Mesendoderm (in vitro differentiated cells): ENCODE results near the gene GRM7.

Source experiments
- DNase-seq: peaks from one replicate; pipeline ENCODE4 v3.0.0; 2013
- H2AK5ac ChIP-seq: 2 replicates; pipeline ENCODE4 v1.6.1; 2013; ENCODE audit warnings: low read length, inconsistent platforms
- H2BK120ac ChIP-seq: 2 replicates; pipeline ENCODE4 v1.6.1; 2013; ENCODE audit warnings: low read depth, mild to moderate bottlenecking, low read length, moderate library complexity, mixed read lengths
- H2BK15ac ChIP-seq: replicated peaks from 2 replicates; pipeline ENCODE4 v1.6.1; 2013; ENCODE audit warnings: low read depth, mild to moderate bottlenecking, moderate library complexity
- H2BK5ac ChIP-seq: 2 replicates; pipeline ENCODE4 v1.6.1; 2013; ENCODE audit warnings: low read length, inconsistent platforms
- H3K18ac ChIP-seq: 2 replicates; pipeline ENCODE4 v1.6.1; 2013; ENCODE audit warnings: mild to moderate bottlenecking, low read length, mixed read lengths
- H3K23ac ChIP-seq: one replicate; pipeline ENCODE4 v1.6.1; 2013; ENCODE audit warnings: low read length
- H3K27ac ChIP-seq: 2 replicates; pipeline ENCODE4 v1.5.1; 2013; ENCODE audit warnings: low read depth, mild to moderate bottlenecking, inconsistent platforms, low read length, moderate library complexity
- H3K27me3 ChIP-seq: 2 replicates; pipeline ENCODE4 v1.6.1; 2013; ENCODE audit warnings: low read length, control low read depth, mild to moderate bottlenecking, inconsistent platforms; ENCODE audit not compliant: insufficient read depth, poor library complexity
- H3K36me3 ChIP-seq: 2 replicates; pipeline ENCODE4 v1.6.1; 2013; ENCODE audit warnings: low read length, inconsistent platforms; ENCODE audit not compliant: control insufficient read depth, insufficient read depth
- H3K4ac ChIP-seq: one replicate; pipeline ENCODE4 v1.6.1; 2013; ENCODE audit warnings: low read depth, mild to moderate bottlenecking, low read length, moderate library complexity
- H3K4me1 ChIP-seq: 2 replicates; pipeline ENCODE4 v1.6.1; 2013; ENCODE audit warnings: low read depth, low read length, inconsistent platforms; ENCODE audit not compliant: control insufficient read depth
- H3K4me2 ChIP-seq: 2 replicates; pipeline ENCODE4 v1.6.1; 2013; ENCODE audit warnings: low read length
- H3K4me3 ChIP-seq: 2 replicates; pipeline ENCODE4 v1.5.1; 2013; ENCODE audit warnings: mild to moderate bottlenecking, low read length
- H3K56ac ChIP-seq: one replicate; pipeline ENCODE4 v1.6.1; 2013; ENCODE audit warnings: low read length
- H3K79me1 ChIP-seq: 2 replicates; pipeline ENCODE4 v1.6.1; 2013; ENCODE audit warnings: low read length, inconsistent platforms
- H3K79me2 ChIP-seq: 2 replicates; pipeline ENCODE4 v1.6.1; 2013; ENCODE audit warnings: mild to moderate bottlenecking, low read length; ENCODE audit not compliant: control insufficient read depth, insufficient read depth
- H3K9ac ChIP-seq: 2 replicates; pipeline ENCODE4 v1.6.1; 2013; ENCODE audit warnings: low read length, inconsistent platforms
- H4K5ac ChIP-seq: one replicate; pipeline ENCODE4 v1.6.1; 2013; ENCODE audit warnings: low read length
- H4K8ac ChIP-seq: one replicate; pipeline ENCODE4 v1.6.1; 2013; ENCODE audit warnings: low read depth, mild to moderate bottlenecking, control low read depth, low read length, moderate library complexity
- WGBS: extraction: QIAGEN DNeasy Blood & Tissue Kit; methylation state at CpG from one replicate; pipeline ENCODE4 v1.1.7; 2013; ENCODE audit warnings: low lambda C conversion rate, missing lambda C conversion rate; ENCODE audit not compliant: insufficient coverage; ENCODE audit errors: extremely low coverage; 5-methylcytosine and 5-hydroxymethylcytosine counted together

GRM7 gene

GRCh38 chr3:7095116-7095515 lies 234.2 kb downstream of the GRM7 start:
- no CpG with 5 or more reads among the region's 1 CpG for WGBS
- H3K4me2 ChIP-seq = no peak overlapping the region
- H2AK5ac ChIP-seq = no peak overlapping the region

GRCh38 chr3:7100136-7100535 lies 239.2 kb downstream of the GRM7 start:
- Histone ChIP-seq H4K5ac (no peak overlapping the region), H3K4ac (no peak overlapping the region), H3K79me2 (no peaks in the 10 kb centered on the region), H4K8ac (no peak overlapping the region), H3K4me3 (no peak overlapping the region), H3K27ac (no peak overlapping the region), H3K9ac (no peak overlapping the region), H2BK120ac (no peak overlapping the region), H3K4me1 (no peaks in the 10 kb centered on the region), H3K27me3 (no peaks in the 10 kb centered on the region), H3K4me2 (no peak overlapping the region), H3K56ac (no peak overlapping the region), H2BK5ac (no peak overlapping the region), H3K36me3 (no peaks in the 10 kb centered on the region), H3K18ac (no peak overlapping the region), H3K23ac (no peak overlapping the region), H2BK15ac (no peak overlapping the region), H2AK5ac (no peak overlapping the region), H3K79me1 (no peaks in the 10 kb centered on the region)
- peak; percentile 7 for DNase-seq
- WGBS = no CpG with 5 or more reads among the region's 1 CpG

More at GRCh38 chr3:7095116-7095515, 234.2 kb downstream of the GRM7 start:
- H3K79me2 ChIP-seq = no peaks in the 10 kb centered on the region
- no peak overlapping the region for H3K4ac ChIP-seq
- no peak overlapping the region for H4K5ac ChIP-seq
- no peak overlapping the region for H3K9ac ChIP-seq
- no peak overlapping the region for H2BK120ac ChIP-seq
- H3K23ac ChIP-seq = no peak overlapping the region
- H3K56ac ChIP-seq = no peak overlapping the region
- DNase-seq = no peak
- H4K8ac ChIP-seq = no peak overlapping the region
- H3K4me3 ChIP-seq = no peak overlapping the region
- H3K4me1 ChIP-seq = no peaks in the 10 kb centered on the region
- no peak overlapping the region for H2BK5ac ChIP-seq
- no peak overlapping the region for H2BK15ac ChIP-seq
- no peaks in the 10 kb centered on the region for H3K79me1 ChIP-seq
- H3K27me3 ChIP-seq = no peaks in the 10 kb centered on the region
- H3K27ac ChIP-seq = no peak overlapping the region
- H3K36me3 ChIP-seq = no peaks in the 10 kb centered on the region
- H3K18ac ChIP-seq = no peak overlapping the region

GRCh38 chr3:7106635-7107034 lies 245.7 kb downstream of the GRM7 start:
- Histone ChIP-seq H3K23ac (no peak overlapping the region), H3K79me1 (no peaks in the 10 kb centered on the region), H4K8ac (no peak overlapping the region), H2BK5ac (no peak overlapping the region), H3K4ac (no peak overlapping the region), H2BK120ac (no peak overlapping the region), H3K18ac (no peak overlapping the region), H3K4me1 (no peaks in the 10 kb centered on the region), H3K4me3 (no peak overlapping the region), H3K27ac (no peak overlapping the region), H3K9ac (no peak overlapping the region), H4K5ac (no peak overlapping the region), H2AK5ac (no peak overlapping the region), H3K4me2 (no peak overlapping the region), H3K79me2 (no peaks in the 10 kb centered on the region), H3K36me3 (no peaks in the 10 kb centered on the region), H3K27me3 (no peaks in the 10 kb centered on the region), H2BK15ac (no peak overlapping the region), H3K56ac (no peak overlapping the region)
- WGBS = no CpG with 5 or more reads among the region's 1 CpG
- no peak for DNase-seq

- no peak overlapping the region for H2AK5ac ChIP-seq
- no peak overlapping the region for H3K23ac ChIP-seq
- no peak for DNase-seq
- no peak overlapping the region for H3K4ac ChIP-seq
- H3K56ac ChIP-seq = no peak overlapping the region
- no peaks in the 10 kb centered on the region for H3K4me1 ChIP-seq
- no peak overlapping the region for H3K4me3 ChIP-seq
- no peaks in the 10 kb centered on the region for H3K79me1 ChIP-seq
- no peaks in the 10 kb centered on the region for H3K36me3 ChIP-seq
- no peak overlapping the region for H4K5ac ChIP-seq
- no peak overlapping the region for H2BK15ac ChIP-seq
- no peak overlapping the region for H2BK5ac ChIP-seq
- no peaks in the 10 kb centered on the region for H3K27me3 ChIP-seq
- H4K8ac ChIP-seq = no peak overlapping the region
- no peak overlapping the region for H3K9ac ChIP-seq
- H3K4me2 ChIP-seq = no peak overlapping the region
- no CpG with 5 or more reads among the region's 1 CpG for WGBS
- H2BK120ac ChIP-seq = no peak overlapping the region
- H3K18ac ChIP-seq = no peak overlapping the region
- no peak overlapping the region for H3K27ac ChIP-seq
- H3K79me2 ChIP-seq = no peaks in the 10 kb centered on the region
Measured at GRCh38 chr3:7112523-7113056, 251.7 kb downstream of the GRM7 start.

GRCh38 chr3:7144697-7145308 lies 283.9 kb downstream of the GRM7 start:
- H2BK120ac ChIP-seq = no peak overlapping the region
- no peak overlapping the region for H3K23ac ChIP-seq
- no CpG with 5 or more reads among the region's 8 CpGs for WGBS
- DNase-seq = peak; percentile 78
- H4K8ac ChIP-seq = no peak overlapping the region
- H3K4me1 ChIP-seq = no peaks in the 10 kb centered on the region
- H3K4me2 ChIP-seq = no peak overlapping the region
- no peak overlapping the region for H3K4me3 ChIP-seq
- H3K18ac ChIP-seq = no peak overlapping the region
- H3K27me3 ChIP-seq = no peaks in the 10 kb centered on the region
- no peak overlapping the region for H3K56ac ChIP-seq
- no peak overlapping the region for H3K9ac ChIP-seq
- H3K4ac ChIP-seq = no peak overlapping the region
- H3K27ac ChIP-seq = no peak overlapping the region
- H2AK5ac ChIP-seq = no peak overlapping the region
- no peaks in the 10 kb centered on the region for H3K36me3 ChIP-seq
- H2BK5ac ChIP-seq = no peak overlapping the region
- H3K79me2 ChIP-seq = no peaks in the 10 kb centered on the region
- H4K5ac ChIP-seq = no peak overlapping the region
- no peaks in the 10 kb centered on the region for H3K79me1 ChIP-seq
- H2BK15ac ChIP-seq = no peak overlapping the region

GRCh38 chr3:7146529-7146928 lies 285.6 kb downstream of the GRM7 start:
- H3K27me3 ChIP-seq = no peaks in the 10 kb centered on the region
- H3K56ac ChIP-seq = no peak overlapping the region
- no peak overlapping the region for H3K9ac ChIP-seq
- H3K23ac ChIP-seq = no peak overlapping the region
- H3K79me2 ChIP-seq = no peaks in the 10 kb centered on the region
- H3K27ac ChIP-seq = no peak overlapping the region
- no peak overlapping the region for H3K4me2 ChIP-seq
- H4K8ac ChIP-seq = no peak overlapping the region
- H3K36me3 ChIP-seq = no peaks in the 10 kb centered on the region
- no CpG with 5 or more reads among the region's 5 CpGs for WGBS
- no peak overlapping the region for H2BK5ac ChIP-seq
- no peak overlapping the region for H3K18ac ChIP-seq
- H3K4me3 ChIP-seq = no peak overlapping the region
- H2BK120ac ChIP-seq = no peak overlapping the region
- no peak overlapping the region for H2BK15ac ChIP-seq
- no peaks in the 10 kb centered on the region for H3K4me1 ChIP-seq
- DNase-seq = no peak
- no peak overlapping the region for H3K4ac ChIP-seq
- H3K79me1 ChIP-seq = no peaks in the 10 kb centered on the region
- no peak overlapping the region for H4K5ac ChIP-seq
- H2AK5ac ChIP-seq = no peak overlapping the region
